GM18526 (cell line): Measurements from ENCODE around the gene CEP63.

Experiments
- POLR2A ChIP-seq: IDR thresholded peaks from 3 replicates; pipeline ENCODE4 v1.6.1; 2011; ENCODE audit not compliant: insufficient read length; ENCODE audit errors: extremely low read depth

The CEP63 gene

DNA sequence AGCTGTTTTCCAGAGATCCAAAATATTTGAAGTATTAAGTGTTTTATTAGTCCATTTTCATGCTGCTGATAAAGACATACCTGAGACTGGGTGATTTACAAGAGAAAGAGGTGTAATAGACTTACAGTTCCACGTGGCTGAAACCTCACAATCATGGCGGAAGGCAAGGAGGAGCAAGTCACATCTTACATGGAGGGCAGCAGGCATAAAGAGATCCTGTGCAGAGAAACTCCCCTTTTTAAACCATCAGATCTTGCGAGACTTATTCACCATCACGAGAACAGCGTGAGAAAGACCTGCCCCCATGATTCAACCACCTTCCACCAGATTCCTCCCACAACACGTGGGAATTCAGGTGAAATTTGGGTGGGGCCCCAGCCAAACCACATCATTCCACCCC, 82.9 kb downstream of the CEP63 start:
- no peak for TF ChIP-seq POLR2A

- TF ChIP-seq POLR2A, result no peak
Observed at GRCh38 chr3:134576426-134576825, 90.6 kb downstream of the CEP63 start.

- TF ChIP-seq POLR2A, result no peak
Observed at GRCh38 chr3:134576831-134577230, 91.0 kb downstream of the CEP63 start.

- TF ChIP-seq POLR2A, result no peak
Observed at GRCh38 chr3:134579141-134579665, 93.3 kb downstream of the CEP63 start.

DNA sequence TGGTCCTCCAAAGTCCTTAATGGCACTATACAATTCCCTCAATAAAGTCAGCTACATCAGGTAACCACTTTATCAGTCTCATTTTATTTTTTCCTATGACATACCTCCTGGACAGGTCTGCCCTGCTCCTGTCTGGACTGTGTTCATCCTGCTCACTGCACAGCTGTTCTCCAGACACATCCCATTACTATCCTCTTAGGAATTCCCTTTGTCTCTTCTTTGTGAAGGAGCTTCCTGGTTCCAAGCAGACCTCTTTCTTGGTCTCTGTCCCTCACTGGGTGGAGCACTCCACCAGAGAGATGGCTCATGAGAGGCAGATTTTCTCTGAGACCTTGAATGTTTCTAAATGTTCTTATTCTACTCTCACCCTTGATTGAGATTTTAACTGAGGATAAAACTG, 104.9 kb downstream of the CEP63 start:
- no peak for TF ChIP-seq POLR2A

DNA sequence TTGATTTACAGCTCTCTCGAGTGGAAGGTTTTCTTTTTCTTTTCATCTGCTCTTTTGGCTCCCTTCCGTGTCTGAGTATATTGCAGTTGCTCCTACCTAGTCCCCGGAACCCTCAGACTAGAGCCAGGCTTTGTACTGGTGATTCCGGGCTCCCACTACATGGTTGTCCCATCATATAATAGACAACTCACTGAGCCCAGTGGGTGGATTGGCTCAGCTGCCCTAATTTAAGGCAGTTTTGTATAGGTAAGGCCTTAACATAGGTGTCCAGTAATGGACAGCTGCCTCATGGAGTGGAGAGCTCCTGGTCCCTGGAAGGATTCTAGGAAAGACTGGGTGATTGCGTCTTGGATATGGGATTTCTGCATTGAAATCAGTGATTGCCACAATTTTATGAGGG, 106.9 kb downstream of the CEP63 start:
- TF ChIP-seq POLR2A, result no peak

- no peak for TF ChIP-seq POLR2A
Observed at GRCh38 chr3:134594331-134594741, 108.5 kb downstream of the CEP63 start.

DNA sequence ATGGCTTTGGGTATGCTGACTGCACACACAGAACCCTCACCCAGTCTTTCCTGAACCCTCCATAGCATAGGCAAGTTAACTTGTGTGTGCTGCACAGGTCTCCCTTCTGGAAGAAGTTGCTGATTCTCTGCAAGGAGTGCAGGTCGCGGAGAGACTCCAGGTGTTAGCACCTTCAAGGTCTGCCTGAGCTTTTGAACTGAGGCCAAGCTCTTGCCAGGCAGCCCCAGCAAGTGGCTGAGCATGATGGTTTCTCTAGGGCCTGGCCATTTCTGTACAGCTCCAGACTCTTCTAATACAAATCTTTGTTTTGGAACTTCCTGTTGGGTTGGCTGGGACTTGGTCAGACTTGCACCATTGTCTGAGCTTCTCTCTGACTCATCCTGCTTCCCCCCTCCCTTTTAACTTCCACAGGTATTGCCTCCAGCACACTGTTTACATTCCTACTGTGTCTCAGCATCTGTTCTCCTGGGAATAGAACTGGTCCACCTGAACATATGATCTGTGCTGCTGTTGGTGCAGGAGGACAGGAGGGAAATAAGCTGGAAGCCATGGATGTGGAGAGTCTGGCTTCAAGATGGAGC, 111.6 kb downstream of the CEP63 start:
- TF ChIP-seq POLR2A, result no peak

DNA sequence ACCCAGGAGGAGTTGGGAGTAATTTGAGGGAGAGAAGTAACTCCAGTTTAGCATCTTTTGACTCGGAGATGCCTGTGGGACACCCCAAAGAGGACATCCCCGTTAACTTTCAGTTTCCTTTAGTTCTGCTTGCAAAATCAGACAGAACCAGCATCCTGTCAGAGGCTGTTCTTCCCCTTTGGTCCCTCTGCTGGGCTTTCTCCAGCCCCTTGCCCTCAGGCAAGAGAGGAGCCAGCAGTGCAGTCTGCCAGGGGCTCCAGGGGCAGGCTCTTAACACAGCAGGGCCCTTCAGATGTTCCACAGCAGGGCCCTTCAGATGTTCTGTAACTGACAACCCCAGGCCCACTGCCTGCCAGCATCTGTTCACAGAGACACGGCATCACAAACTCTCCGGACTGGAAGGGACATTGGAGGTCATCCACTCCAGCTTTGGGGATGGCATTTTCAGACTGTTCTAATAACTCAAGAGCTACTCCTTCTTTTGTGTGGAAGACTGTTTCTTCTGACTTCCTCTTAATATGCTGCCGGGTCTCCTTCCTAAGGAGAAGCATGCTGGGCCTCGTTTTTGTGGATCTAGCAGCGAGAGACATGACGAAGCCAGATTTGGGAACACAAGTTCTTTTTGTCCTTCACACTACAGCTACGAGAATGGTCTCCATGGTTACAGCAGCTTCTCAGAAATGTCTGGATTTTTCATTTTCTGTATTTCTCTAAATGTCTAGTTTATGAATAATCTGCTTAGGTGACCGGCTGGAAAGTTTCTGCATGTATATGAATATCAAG, 113.1 kb downstream of the CEP63 start:
- TF ChIP-seq POLR2A, result no peak

DNA sequence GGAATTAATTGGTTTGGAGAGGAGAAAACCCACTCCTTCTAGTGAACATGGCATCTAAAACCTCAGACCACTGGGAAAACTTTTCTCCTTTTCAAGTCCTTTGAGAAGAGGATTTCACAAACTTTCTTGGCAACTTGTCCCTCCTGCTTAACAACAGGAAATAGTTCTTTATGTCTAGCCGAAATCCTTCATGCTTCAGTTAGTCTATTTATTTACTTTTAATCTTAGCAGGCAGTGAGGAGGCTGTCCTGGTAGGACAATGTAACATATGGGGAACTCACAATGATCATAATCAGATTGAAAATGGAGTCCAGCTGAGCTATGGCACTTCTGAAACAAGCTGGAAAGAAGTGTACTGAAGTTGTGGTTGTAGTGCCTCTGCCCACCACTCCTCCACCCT, 114.3 kb downstream of the CEP63 start:
- no peak for TF ChIP-seq POLR2A

DNA sequence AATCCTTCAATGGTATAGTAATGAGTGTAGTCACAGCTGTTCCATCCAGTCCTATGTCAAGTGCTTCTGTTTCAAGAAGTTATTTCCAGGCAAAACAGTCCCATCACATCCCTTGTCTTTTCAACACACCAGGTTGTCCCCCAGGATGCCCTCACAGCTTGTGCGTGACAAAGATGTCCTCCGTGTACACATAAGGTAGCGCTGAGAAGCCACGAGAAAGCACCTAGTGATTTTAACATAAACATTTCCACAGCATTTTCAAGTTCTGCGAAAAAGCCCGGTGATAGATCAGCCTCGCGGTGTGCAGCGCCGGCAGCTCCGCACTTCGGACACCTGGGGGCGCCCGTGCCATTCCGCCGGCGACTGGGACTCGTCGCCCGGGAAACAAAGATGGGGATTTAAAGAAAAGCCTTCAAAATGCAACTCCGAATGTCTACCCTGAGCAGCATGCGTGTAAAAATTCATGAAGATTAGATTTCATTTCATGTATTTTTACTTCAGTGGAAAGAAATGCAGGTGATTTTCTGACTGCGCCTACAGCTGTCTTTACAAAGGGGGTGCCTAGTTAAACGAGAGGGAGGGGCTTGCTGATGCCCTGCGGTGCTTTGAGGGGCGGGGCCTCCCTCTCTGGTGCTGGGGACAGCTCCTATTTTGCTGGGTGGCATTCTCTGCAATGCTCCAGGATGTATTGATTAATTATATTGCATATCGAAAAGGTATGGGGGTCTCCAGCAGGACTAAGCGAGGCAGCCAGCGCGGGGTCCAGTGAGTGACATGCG, 115.0 kb downstream of the CEP63 start:
- TF ChIP-seq POLR2A, result no peak

GRCh38 chr3:134601539-134602439, 115.9 kb downstream of the CEP63 start:
- TF ChIP-seq POLR2A, result no peak

- no peak for TF ChIP-seq POLR2A
Observed at GRCh38 chr3:134602440-134602814, 116.6 kb downstream of the CEP63 start.

GRCh38 chr3:134603480-134603879, 117.6 kb downstream of the CEP63 start:
- TF ChIP-seq POLR2A, result no peak

- no peak for TF ChIP-seq POLR2A
Observed at GRCh38 chr3:134603956-134604355, 118.1 kb downstream of the CEP63 start.
